ENCODE results near the gene ANKRD13D. TPM values are rescaled to one million over a fixed set of nuclear protein-coding genes. Genes with fewer than 3 reads are reported as not detected.

The ANKRD13D gene
- total RNA-seq, 4 donors from 2014 or later: 5.8 to 10.6 (median 9.7) TPM

GRCh38 chr11:67303835-67304411 lies 14.8 kb downstream of the ANKRD13D start:
- intact Hi-C loops (cut with DNase I; ENCODE audit: low total_unique reads) (loop anchor here (2.0 to 5.0 kb wide), 2 partner anchors 13 to 37 kb away; partner anchors contain the start of gene GRK2), in situ Hi-C loops (cut with MboI; ENCODE audit: low sequenced_read_pairs in 4 of 4) (no loop called here)
- H3K27me3 ChIP-seq: no peaks in the 10 kb centered on the region
- no peaks in the 10 kb centered on the region for H3K9me3 ChIP-seq
- ATAC-seq (peak in 1 of 2 donors; percentile 12), DNase-seq (peak in 1 of 2 donors; percentile 13)
- H3K36me3 ChIP-seq: peaks cover 0 to 9% of the 10 kb centered on the region in 2 donors
- peak overlapping the region; percentile 83 to 89 (median 86) for H3K27ac ChIP-seq
- peaks cover 20 to 25% of the 10 kb centered on the region in 2 donors for H3K4me1 ChIP-seq
- H3K4me3 ChIP-seq: peak overlapping the region; percentile 76 to 94 (median 90)
- TF ChIP-seq POLR2A (IDR thresholded peaks at IDR 0.05) (no peak), CTCF (IDR thresholded peaks at IDR 0.05 in 4 of 5, conservative IDR thresholded peaks at IDR 0.05 in 1 of 5) (no peak)

- ATAC-seq (no peak), DNase-seq (no peak)
- TF ChIP-seq POLR2A (IDR thresholded peaks at IDR 0.05) (no peak), CTCF (IDR thresholded peaks at IDR 0.05 in 4 of 5, conservative IDR thresholded peaks at IDR 0.05 in 1 of 5) (no peak)
- H3K9me3 ChIP-seq: no peaks in the 10 kb centered on the region
- H3K27ac ChIP-seq: peak overlapping the region in 2 of 4 donors; percentile 83 to 89
- intact Hi-C loops (cut with DNase I; ENCODE audit: low total_unique reads) (loop anchor here (5.0 kb wide), 1 partner anchor 37 kb away; the partner anchor contains the start of gene GRK2), in situ Hi-C loops (cut with MboI; ENCODE audit: low sequenced_read_pairs in 4 of 4) (no loop called here)
- H3K27me3 ChIP-seq: no peaks in the 10 kb centered on the region
- peaks cover 20 to 25% of the 10 kb centered on the region in 2 donors for H3K4me1 ChIP-seq
- H3K4me3 ChIP-seq: peak overlapping the region; percentile 76 to 94 (median 90)
- peaks cover 0 to 8% of the 10 kb centered on the region in 2 donors for H3K36me3 ChIP-seq
Observed at GRCh38 chr11:67304511-67305113, 15.5 kb downstream of the ANKRD13D start.

GRCh38 chr11:67306769-67307544 lies 17.9 kb downstream of the ANKRD13D start:
- intact Hi-C loops (cut with DNase I; ENCODE audit: low total_unique reads): no loop called here
- H3K27ac ChIP-seq: no peak overlapping the region
- in situ Hi-C loops (cut with MboI; ENCODE audit: low sequenced_read_pairs in 4 of 4): no loop called here
- peaks cover 0 to 20% of the 10 kb centered on the region in 2 donors for H3K36me3 ChIP-seq
- DNase-seq: no peak
- no peaks in the 10 kb centered on the region for H3K27me3 ChIP-seq
- no peak for ATAC-seq
- TF ChIP-seq POLR2A (IDR thresholded peaks at IDR 0.05) (no peak), CTCF (IDR thresholded peaks at IDR 0.05 in 4 of 5, conservative IDR thresholded peaks at IDR 0.05 in 1 of 5) (no peak)
- H3K9me3 ChIP-seq: no peaks in the 10 kb centered on the region
- H3K4me1 ChIP-seq: peaks cover 15 to 21% of the 10 kb centered on the region in 2 donors
- no peak overlapping the region for H3K4me3 ChIP-seq

GRCh38 chr11:67307545-67308001 lies 18.5 kb downstream of the ANKRD13D start:
- in situ Hi-C loops (cut with MboI; ENCODE audit: low sequenced_read_pairs in 4 of 4) (no loop called here), intact Hi-C loops (cut with DNase I; ENCODE audit: low total_unique reads) (no loop called here)
- no peak for ATAC-seq

More at GRCh38 chr11:67307545-67308001, 18.5 kb downstream of the ANKRD13D start:
- Histone ChIP-seq H3K27me3 (no peaks in the 10 kb centered on the region), H3K4me3 (no peak overlapping the region), H3K27ac (no peak overlapping the region), H3K4me1 (peaks cover 10 to 16% of the 10 kb centered on the region in 2 donors), H3K36me3 (peaks cover 0 to 20% of the 10 kb centered on the region in 2 donors), H3K9me3 (no peaks in the 10 kb centered on the region)
- TF ChIP-seq CTCF (IDR thresholded peaks at IDR 0.05 in 4 of 5, conservative IDR thresholded peaks at IDR 0.05 in 1 of 5) (no peak), POLR2A (IDR thresholded peaks at IDR 0.05) (no peak)
- DNase-seq: no peak

All from gastrocnemius medialis (tissue), 4 donors.